A549 (cell line): ENCODE data around the gene TMEM138. TPM values are rescaled to one million over a fixed set of nuclear protein-coding genes. Genes with fewer than 3 reads are reported as not detected.

ENCODE experiments used
- ATAC-seq, 2 experiments: fragments of 200-7000 bp in 1 of 2; fragments of >200 bp in 1 of 2; cut with Nextera tagmentation in 1 of 2; cut with Tn5 transposase in 1 of 2; 3 replicates each; pipeline versions ENCODE4 v1.8.0 to v1.9.1; 2018 to 2020; ENCODE audit warnings: mild to moderate bottlenecking in 1 of 2, moderate library complexity in 1 of 2
- CTCF ChIA-PET: fragments of 300-600 bp; sonication (Branson Sonifier 250); formaldehyde crosslinking; extraction: SDS; loops from one replicate; lab custom pipeline; 2021; ENCODE audit warnings: antibody characterized with exemption, inconsistent platforms; lab: Yijun Ruan, JAX
- POLR2A ChIA-PET: fragments of 350-600 bp; formaldehyde crosslinking; extraction: SDS; loops from one replicate; lab custom pipeline; 2021; ENCODE audit warnings: antibody characterized with exemption, inconsistent platforms; lab: Yijun Ruan, JAX
- DNase-seq, 2 experiments: peaks; one replicate each; pipeline versions ENCODE4 v3.0.0 to v3.0.0-alpha.2; 2011 to 2016; ENCODE audit warnings: low read depth in 1 of 2, low spot score in 1 of 2
- FAIRE-seq: peaks from 2 replicates; lab custom pipeline; 2011; peaks lifted over from hg19 to GRCh38; lab: Jason Lieb, UNC
- H3K27ac ChIP-seq, 2 experiments: fragments of >200 bp; sonication (Bioruptor Twin); formaldehyde crosslinking; 3 replicates each; pipeline ENCODE4 v1.5.1; 2016 to 2017
- H3K4me1 ChIP-seq: fragments of >200 bp; sonication (Bioruptor Twin); formaldehyde crosslinking; 3 replicates; pipeline ENCODE4 v1.6.1; 2016
- H3K4me2 ChIP-seq: fragments of >200 bp; sonication (Bioruptor Twin); formaldehyde crosslinking; 3 replicates; pipeline ENCODE4 v1.6.1; 2016
- H3K4me3 ChIP-seq: fragments of >200 bp; sonication (Bioruptor Twin); formaldehyde crosslinking; 3 replicates; pipeline ENCODE4 v1.5.1; 2016
- H3K9me3 ChIP-seq: fragments of >200 bp; sonication (Bioruptor Twin); formaldehyde crosslinking; 3 replicates; pipeline ENCODE4 v1.6.1; 2016
- ATOH8 ChIP-seq: fragments of 250-450 bp; sonication (Bioruptor Pico); IDR thresholded peaks from 2 replicates; pipeline ENCODE4 v1.5.0; 2020; ENCODE audit warnings: low read depth, mild to moderate bottlenecking, moderate library complexity
- CBX8 ChIP-seq: fragments of 200-600 bp; sonication (generic); IDR thresholded peaks from 2 replicates; pipeline ENCODE4 v1.6.1; 2016
- CEBPB ChIP-seq, 2 experiments: fragments of >200 bp in 1 of 2; sonication (Bioruptor Twin) in 1 of 2; formaldehyde crosslinking in 1 of 2; IDR thresholded peaks; 2 replicates each; pipeline ENCODE4 v1.6.1; 2012 to 2016
- CHD2 ChIP-seq: fragments of 150-350 bp; IDR thresholded peaks from 2 replicates; pipeline ENCODE4 v1.6.1; 2014; ENCODE audit warnings: low read length; ENCODE audit not compliant: partially characterized antibody
- EHF ChIP-seq: fragments of 250-450 bp; sonication (Bioruptor Pico); IDR thresholded peaks from 2 replicates; pipeline ENCODE4 v1.5.0; 2020; ENCODE audit warnings: mild to moderate bottlenecking
- EP300 ChIP-seq, 2 experiments: fragments of >200 bp; sonication (Bioruptor Twin); formaldehyde crosslinking; IDR thresholded peaks; 2 replicates in 1 of 2; 3 replicates in 1 of 2; pipeline ENCODE4 v1.6.1; 2016 to 2017
- FOSB ChIP-seq: fragments of 250-450 bp; sonication (Bioruptor Pico); IDR thresholded peaks from 2 replicates; pipeline ENCODE4 v1.5.0; 2020; ENCODE audit warnings: mild to moderate bottlenecking, moderate library complexity
- FOXS1 ChIP-seq: fragments of 250-450 bp; sonication (Bioruptor Pico); IDR thresholded peaks from 2 replicates; pipeline ENCODE4 v1.5.0; 2020; ENCODE audit warnings: mild to moderate bottlenecking, moderate library complexity
- HDAC2 ChIP-seq: fragments of 200-600 bp; sonication (generic); IDR thresholded peaks from 2 replicates; pipeline ENCODE4 v1.6.1; 2016
- HEYL ChIP-seq: fragments of 250-450 bp; sonication (Bioruptor Pico); IDR thresholded peaks from 2 replicates; pipeline ENCODE4 v1.8.0; 2021; ENCODE audit warnings: mild to moderate bottlenecking, moderate library complexity
- HOXA7 ChIP-seq: fragments of 250-450 bp; sonication (Bioruptor Pico); IDR thresholded peaks from 2 replicates; pipeline ENCODE4 v1.5.0; 2020; ENCODE audit warnings: mild to moderate bottlenecking, moderate library complexity
- HOXB5 ChIP-seq: fragments of 250-450 bp; sonication (Bioruptor Pico); IDR thresholded peaks from 2 replicates; pipeline ENCODE4 v1.5.0; 2020; ENCODE audit warnings: mild to moderate bottlenecking, moderate library complexity
- KDM5A ChIP-seq: fragments of 200-600 bp; sonication (generic); IDR thresholded peaks from 2 replicates; pipeline ENCODE4 v1.6.1; 2016; ENCODE audit warnings: antibody characterized with exemption, mild to moderate bottlenecking
- MAFK ChIP-seq: fragments of 450-650 bp; IDR thresholded peaks from 2 replicates; pipeline ENCODE4 v1.6.1; 2014; ENCODE audit not compliant: partially characterized antibody
- MYC ChIP-seq: IDR thresholded peaks from 2 replicates; pipeline ENCODE4 v1.6.1; 2012; ENCODE audit warnings: mild to moderate bottlenecking, inconsistent platforms, low read length, improper control_type of control experiment, borderline replicate concordance
- NPAS2 ChIP-seq: fragments of 250-450 bp; sonication (Bioruptor Pico); IDR thresholded peaks from 2 replicates; pipeline ENCODE4 v1.8.0; 2022; ENCODE audit warnings: mild to moderate bottlenecking, moderate library complexity, borderline replicate concordance
- POLR2A ChIP-seq: IDR thresholded peaks from 2 replicates; pipeline ENCODE4 v1.6.1; 2012; ENCODE audit warnings: mild to moderate bottlenecking, low read length
- RAD21 ChIP-seq, 2 experiments: fragments of >200 bp in 1 of 2; sonication (Bioruptor Twin) in 1 of 2; formaldehyde crosslinking in 1 of 2; IDR thresholded peaks in 1 of 2; conservative IDR thresholded peaks in 1 of 2; 2 replicates in 1 of 2; 3 replicates in 1 of 2; pipeline ENCODE4 v1.6.1; 2012 to 2018; ENCODE audit warnings: inconsistent platforms in 1 of 2
- RCOR1 ChIP-seq: fragments of 150-350 bp; IDR thresholded peaks from 2 replicates; pipeline ENCODE4 v1.6.1; 2014; ENCODE audit warnings: antibody characterized with exemption, low read length, low read depth
- RNF2 ChIP-seq: fragments of 200-600 bp; sonication (generic); IDR thresholded peaks from 2 replicates; pipeline ENCODE4 v1.6.1; 2016; ENCODE audit warnings: low read depth, mild to moderate bottlenecking, antibody characterized with exemption, moderate library complexity, borderline replicate concordance
- USF2 ChIP-seq: fragments of 450-650 bp; IDR thresholded peaks from 2 replicates; pipeline ENCODE4 v1.6.1; 2014; ENCODE audit warnings: antibody characterized with exemption
- ZSCAN20 ChIP-seq: fragments of 250-450 bp; sonication (Bioruptor Pico); IDR thresholded peaks from 2 replicates; pipeline ENCODE4 v1.8.0; 2022; ENCODE audit warnings: mild to moderate bottlenecking, moderate library complexity
- WGBS: methylation state at CpG from one replicate; pipeline ENCODE4 v1.1.6; 2017; ENCODE audit errors: missing lambda C conversion rate; 5-methylcytosine and 5-hydroxymethylcytosine counted together
- polyA plus RNA-seq, 4 experiments: library from polyadenylated mRNA; depleted of rRNA in 3 of 4; stranded (reverse); fragments of >200 nt; fragmentation: RNase III in 1 of 4; extraction: RNeasy Plus Mini Kit Qiagen cat#74134 plus additional on column Dnase treatment in 1 of 4; gene quantifications; 2 replicates in 3 of 4; 3 replicates in 1 of 4; pipeline ENCODE4 v1.2.3, GENCODE V29; 2011 to 2017

The TMEM138 gene
- polyA plus RNA-seq, 2 of the 4 experiments (the other 2 are of a cell fraction), result 80.3 to 143 TPM

- H3K9me3 ChIP-seq, result no peaks in the 10 kb centered on the region
- H3K4me2 ChIP-seq, result no peak overlapping the region
- FAIRE-seq, result no peak
- DNase-seq, result no peak
- no peak for TF ChIP-seq RNF2
- TF ChIP-seq ATOH8 (CRISPR knock-in tag), result no peak
- 0 out of 2 replicates have a peak, but pooled peaks have one; percentile 61 for TF ChIP-seq HOXA7 (CRISPR knock-in tag)
- no peaks in the 10 kb centered on the region for H3K4me1 ChIP-seq
- POLR2A ChIA-PET, result interaction anchor here (1.8 to 2.3 kb wide), 2 partner anchors 9 to 28 kb away, joined by 7 to 13 read pairs; partner anchors contain the start of genes CPSF7, SDHAF2 and TMEM216
- CTCF ChIA-PET, result interaction anchor here (0.9 to 5.6 kb wide), 9 partner anchors 9 to 680 kb away, joined by 3 to 32 read pairs (median 5); partner anchors contain the start of genes TKFC and TMEM216
- no peak overlapping the region for H3K4me3 ChIP-seq
- no peak for ATAC-seq
- no peak overlapping the region for H3K27ac ChIP-seq
- WGBS, result 91% methylated on average over 2 of the region's 2 CpGs
Observed at GRCh38 chr11:61401573-61401972, 39.4 kb downstream of the TMEM138 start.

GRCh38 chr11:61403658-61404057 is 41.5 kb downstream of the TMEM138 start:
- Histone ChIP-seq H3K4me1 (no peaks in the 10 kb centered on the region), H3K4me2 (no peak overlapping the region), H3K9me3 (no peaks in the 10 kb centered on the region), H3K27ac (no peak overlapping the region), H3K4me3 (no peak overlapping the region)
- POLR2A ChIA-PET, result interaction anchor here (1.2 kb wide), 1 partner anchor 26 kb away, joined by 4 read pairs; the partner anchor contains the start of genes CPSF7 and SDHAF2
- 100% methylated on average over 1 of the region's 1 CpG for WGBS
- FAIRE-seq, result no peak
- CTCF ChIA-PET, result interaction anchor here (3.7 to 5.6 kb wide), 2 partner anchors 11 to 18 kb away, joined by 17 to 32 read pairs; partner anchors contain the start of gene TMEM216
- no peak for ATAC-seq
- no peak for DNase-seq
- no peak for TF ChIP-seq HEYL
- no peak for TF ChIP-seq CBX8
- TF ChIP-seq MAFK, result no peak

GRCh38 chr11:61404103-61404502 is 41.9 kb downstream of the TMEM138 start:
- Histone ChIP-seq H3K4me2 (no peak overlapping the region), H3K4me1 (no peaks in the 10 kb centered on the region)
- TF ChIP-seq POLR2A (no peak), FOXS1 (CRISPR knock-in tag) (no peak), RCOR1 (no peak), CEBPB (IDR thresholded peaks at IDR 0.05) (no peak), CHD2 (no peak), HEYL (no peak), EHF (no peak), HDAC2 (no peak), RAD21 (conservative IDR thresholded peaks at IDR 0.05 in 1 of 2, IDR thresholded peaks at IDR 0.05 in 1 of 2) (no peak), ATOH8 (CRISPR knock-in tag) (no peak), USF2 (no peak), NPAS2 (CRISPR knock-in tag) (no peak), ZSCAN20 (CRISPR knock-in tag) (no peak), MYC (no peak), EP300 (IDR thresholded peaks at IDR 0.05) (no peak), KDM5A (no peak), FOSB (no peak), HOXB5 (CRISPR knock-in tag) (no peak)
- TF ChIP-seq, all 56 proteins: peak for 0
- no peaks in the 10 kb centered on the region for H3K9me3 ChIP-seq
- 95% methylated on average over 5 of the region's 5 CpGs for WGBS
- FAIRE-seq (no peak), ATAC-seq (no peak), DNase-seq (no peak)
- no peak overlapping the region for H3K27ac ChIP-seq
- ChIA-PET POLR2A (interaction anchor here (1.2 kb wide), 1 partner anchor 26 kb away, joined by 4 read pairs; the partner anchor contains the start of genes CPSF7 and SDHAF2), CTCF (interaction anchor here (3.7 to 5.6 kb wide), 2 partner anchors 12 to 18 kb away, joined by 17 to 32 read pairs; partner anchors contain the start of gene TMEM216)
- H3K4me3 ChIP-seq, result no peak overlapping the region
